Measurements from ENCODE around the gene CHST7. TPM values are rescaled to one million over a fixed set of nuclear protein-coding genes. Genes with fewer than 3 reads are reported as not detected.

Gene CHST7
- total and polyA plus RNA-seq, 2 of the 13 experiments (the other 11 are each of a cell fraction or from before 2014, with no cell fraction given): 2.4 to 5.2 TPM

GRCh38 chrX:46599051-46599560 is 25.5 kb downstream of the CHST7 start:
- H4K20me1 ChIP-seq (ENCODE audit: insufficient read depth, low read length): no peaks in the 10 kb centered on the region
- DNase-seq (ENCODE audit: low spot score) (no peak), ATAC-seq (no peak), FAIRE-seq (no peak)
- no peak overlapping the region for H3K4me2 ChIP-seq (ENCODE audit: low read depth, low read length)
- no peak overlapping the region for H3K9ac ChIP-seq (ENCODE audit: insufficient read depth, low read depth, low read length)
- H3K9me3 ChIP-seq (ENCODE audit: low read length): no peaks in the 10 kb centered on the region
- H3K36me3 ChIP-seq (replicated peaks in 1 of 2; ENCODE audit: control insufficient read depth in 1 of 2, insufficient read depth in 2 of 2, low read length in 2 of 2): no peaks in the 10 kb centered on the region; a peak in 1 of 5 replicates
- CTCF ChIA-PET (ENCODE audit: low intra/inter-chr PET ratio, low total read pairs): no interaction called here
- no peak overlapping the region for H3K27ac ChIP-seq (ENCODE audit: extremely low read length, insufficient read depth, low read length)
- H3K4me3 ChIP-seq (replicated peaks in 1 of 3; ENCODE audit: insufficient read depth in 1 of 3, low read depth in 2 of 3, low read length in 3 of 3): no peak overlapping the region
- no peaks in the 10 kb centered on the region for H3K4me1 ChIP-seq (ENCODE audit: insufficient read depth, low read length)
- TF ChIP-seq ZBTB40 (IDR thresholded peaks at IDR 0.05) (peak; percentile 50), ZBTB40 (CRISPR knock-in tag; IDR thresholded peaks at IDR 0.05) (peak; percentile 96), ZMYM2 (CRISPR knock-in tag; IDR thresholded peaks at IDR 0.05) (no peak), ZC3H13 (CRISPR knock-in tag; IDR thresholded peaks at IDR 0.05) (no peak), MEF2D (CRISPR knock-in tag; IDR thresholded peaks at IDR 0.05) (no peak), ZNF672 (CRISPR knock-in tag; IDR thresholded peaks at IDR 0.05) (no peak), GABPA (IDR thresholded peaks at IDR 0.05; ENCODE audit: low read depth, low read length) (no peak), GABPA (CRISPR knock-in tag; IDR thresholded peaks at IDR 0.05; ENCODE audit: low read depth) (no peak)
- POLR2A ChIA-PET: no interaction called here
- H3K79me2 ChIP-seq (ENCODE audit: insufficient read depth, low read length): no peaks in the 10 kb centered on the region
- no peaks in the 10 kb centered on the region for H3K27me3 ChIP-seq (ENCODE audit: control insufficient read depth in 1 of 2, insufficient read depth in 2 of 2, low read length in 2 of 2)
- no peak overlapping the region for H2AFZ ChIP-seq (ENCODE audit: low read length)
- WGBS (ENCODE audit: low lambda C conversion rate): 0% methylated on average over 1 of the region's 1 CpG
- in situ Hi-C loops (cut with HindIII; ENCODE audit: extremely low pct_ligation_motif_present, low pct_unique_long_range_greater_than_20kb): no loop called here
- no TSS peak for BruUV-seq (replicated peaks)
- intact Hi-C loops (cut with micrococcal nuclease; ENCODE audit: unreplicated experiment): no loop called here

All from HepG2 (cell line).